Measurements from ENCODE around the gene HRK. TPM values are rescaled to one million over a fixed set of nuclear protein-coding genes. Genes with fewer than 3 reads are reported as not detected.

The HRK gene
- total RNA-seq, 1 experiment from 2014 or later: 0.33 TPM

DNA sequence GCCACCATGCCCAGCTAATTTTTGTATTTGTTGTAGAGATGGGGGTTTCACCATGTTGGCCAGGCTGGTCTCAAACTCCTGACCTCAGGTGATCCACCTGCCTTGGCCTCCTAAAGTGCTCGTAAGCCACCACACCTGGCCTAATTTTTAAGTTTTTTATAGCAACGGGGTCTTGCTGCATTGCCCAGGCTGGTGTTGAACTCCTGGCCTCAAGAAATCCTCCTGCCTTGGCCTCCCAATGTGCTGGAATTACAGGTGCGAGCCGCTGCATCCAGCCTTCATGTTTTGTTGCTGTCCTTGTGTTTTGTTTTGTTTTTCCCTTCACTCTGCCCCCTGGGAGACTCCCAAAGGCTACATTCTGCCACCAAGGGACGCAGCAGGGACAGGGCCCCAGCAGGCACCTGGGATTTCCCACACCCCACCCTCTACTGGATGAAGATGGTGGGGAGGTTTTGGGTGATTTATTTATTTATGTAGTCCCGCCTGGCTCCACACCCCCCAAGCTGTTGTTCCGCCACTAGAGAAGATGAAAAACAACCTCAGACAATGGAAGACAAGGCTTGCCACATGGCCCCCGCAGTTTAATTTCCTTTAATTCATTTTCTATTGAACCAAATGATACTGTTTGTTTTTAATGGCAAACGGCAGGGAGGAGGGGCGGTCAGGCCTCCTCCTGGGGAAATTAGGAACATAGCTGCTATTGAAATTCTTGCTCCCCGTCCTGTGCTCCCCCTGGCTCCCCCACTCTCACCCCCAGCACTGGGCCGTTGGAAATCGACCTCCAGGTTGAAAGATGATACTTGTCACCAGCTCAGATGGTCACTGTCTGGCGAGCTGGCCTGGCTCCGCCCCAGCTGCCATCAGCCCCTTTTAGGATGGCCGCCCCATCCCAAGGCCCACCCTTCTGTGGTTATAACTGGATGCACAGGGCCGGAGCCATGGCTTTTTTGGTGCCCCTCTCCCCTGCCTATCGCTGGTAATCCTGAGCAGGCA lies 72.8 kb downstream of the HRK start:
- H3K79me2 ChIP-seq (ENCODE audit: low read length): no peaks in the 10 kb centered on the region

DNA sequence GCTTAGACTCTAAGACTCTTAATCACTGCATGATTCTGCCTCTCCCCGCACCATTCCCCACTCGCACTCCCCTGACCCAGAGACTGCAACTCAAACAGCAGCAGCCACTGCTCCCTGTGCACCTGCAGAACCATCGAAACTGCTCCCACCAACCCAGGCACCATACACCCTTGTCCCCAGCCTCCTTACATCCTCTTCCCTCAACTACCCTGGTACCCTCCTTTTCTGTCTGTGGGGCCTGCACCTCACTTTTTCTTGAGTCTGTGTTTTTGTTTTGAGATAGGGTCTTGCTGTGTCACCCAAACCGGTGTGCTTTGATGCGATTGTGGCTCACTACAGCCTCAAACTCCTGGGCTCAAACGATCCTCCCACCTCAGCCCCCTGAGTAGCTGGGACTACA lies 73.7 kb downstream of the HRK start:
- no peak overlapping the region for H3K4me2 ChIP-seq (ENCODE audit: low read length)
- H3K36me3 ChIP-seq (ENCODE audit: low read depth, low read length): no peaks in the 10 kb centered on the region
- ChIA-PET POLR2A (ENCODE audit: unreplicated experiment) (no interaction called here), CTCF (no interaction called here)
- no peaks in the 10 kb centered on the region for H3K9me3 ChIP-seq (ENCODE audit: low read length)
- intact Hi-C loops (cut with micrococcal nuclease): no loop called here
- H3K27me3 ChIP-seq (ENCODE audit: low read length): no peaks in the 10 kb centered on the region
- H3K4me1 ChIP-seq (ENCODE audit: insufficient read depth, low read length): peaks cover under 1% of the 10 kb centered on the region
- H3F3A ChIP-seq (ENCODE audit: low read length, unreplicated experiment): no peaks in the 10 kb centered on the region
- TF ChIP-seq EZH2phosphoT487 (IDR thresholded peaks at IDR 0.05; ENCODE audit: borderline replicate concordance, low read length): no peak
- no peak for TF ChIP-seq EZH2 (IDR thresholded peaks at IDR 0.05; ENCODE audit: low read length, unreplicated experiment)
- TF ChIP-seq, protein P1, sequence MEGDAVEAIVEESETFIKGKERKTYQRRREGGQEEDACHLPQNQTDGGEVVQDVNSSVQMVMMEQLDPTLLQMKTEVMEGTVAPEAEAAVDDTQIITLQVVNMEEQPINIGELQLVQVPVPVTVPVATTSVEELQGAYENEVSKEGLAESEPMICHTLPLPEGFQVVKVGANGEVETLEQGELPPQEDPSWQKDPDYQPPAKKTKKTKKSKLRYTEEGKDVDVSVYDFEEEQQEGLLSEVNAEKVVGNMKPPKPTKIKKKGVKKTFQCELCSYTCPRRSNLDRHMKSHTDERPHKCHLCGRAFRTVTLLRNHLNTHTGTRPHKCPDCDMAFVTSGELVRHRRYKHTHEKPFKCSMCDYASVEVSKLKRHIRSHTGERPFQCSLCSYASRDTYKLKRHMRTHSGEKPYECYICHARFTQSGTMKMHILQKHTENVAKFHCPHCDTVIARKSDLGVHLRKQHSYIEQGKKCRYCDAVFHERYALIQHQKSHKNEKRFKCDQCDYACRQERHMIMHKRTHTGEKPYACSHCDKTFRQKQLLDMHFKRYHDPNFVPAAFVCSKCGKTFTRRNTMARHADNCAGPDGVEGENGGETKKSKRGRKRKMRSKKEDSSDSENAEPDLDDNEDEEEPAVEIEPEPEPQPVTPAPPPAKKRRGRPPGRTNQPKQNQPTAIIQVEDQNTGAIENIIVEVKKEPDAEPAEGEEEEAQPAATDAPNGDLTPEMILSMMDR (conservative IDR thresholded peaks at IDR 0.05; ENCODE audit: low read depth, low read length): no peak
- no peaks in the 10 kb centered on the region for H3K9me2 ChIP-seq (replicated peaks; ENCODE audit: low read length)
- peaks cover under 1% of the 10 kb centered on the region; the same call in 1 of the 2 replicates for H4K20me1 ChIP-seq (ENCODE audit: low read length)
- H3K27ac ChIP-seq (ENCODE audit: low read length): no peak overlapping the region
- BruUV-seq (replicated peaks): no TSS peak
- H3K79me2 ChIP-seq (ENCODE audit: low read length): no peaks in the 10 kb centered on the region
- H3K9ac ChIP-seq (ENCODE audit: low read length): no peak overlapping the region
- no peak for DNase-seq
- ATAC-seq: no peak
- H2AFZ ChIP-seq (ENCODE audit: low read length): no peak overlapping the region
- no peak overlapping the region for H3K4me3 ChIP-seq (ENCODE audit: low read length)

More for the DNA sequence above, 72.8 kb downstream of the HRK start:
- Histone ChIP-seq H3K4me2 (ENCODE audit: low read length) (no peak overlapping the region), H3K27ac (ENCODE audit: low read length) (no peak overlapping the region), H4K20me1 (ENCODE audit: low read length) (peaks cover 4% of the 10 kb centered on the region; the same call in 1 of the 2 replicates), H2AFZ (ENCODE audit: low read length) (no peak overlapping the region), H3K9me2 (replicated peaks; ENCODE audit: low read length) (no peaks in the 10 kb centered on the region), H3K27me3 (ENCODE audit: low read length) (no peaks in the 10 kb centered on the region), H3K9me3 (ENCODE audit: low read length) (no peaks in the 10 kb centered on the region), H3K4me1 (ENCODE audit: insufficient read depth, low read length) (peaks cover 9% of the 10 kb centered on the region), H3K36me3 (ENCODE audit: low read depth, low read length) (no peaks in the 10 kb centered on the region), H3K4me3 (ENCODE audit: low read length) (no peak overlapping the region), H3F3A (ENCODE audit: low read length, unreplicated experiment) (peaks cover under 1% of the 10 kb centered on the region), H3K9ac (ENCODE audit: low read length) (no peak overlapping the region)
- TF ChIP-seq EZH2phosphoT487 (IDR thresholded peaks at IDR 0.05; ENCODE audit: borderline replicate concordance, low read length): no peak
- TF ChIP-seq, protein P1 (conservative IDR thresholded peaks at IDR 0.05; ENCODE audit: low read depth, low read length): no peak
- no peak for TF ChIP-seq EZH2 (IDR thresholded peaks at IDR 0.05; ENCODE audit: low read length, unreplicated experiment)
- BruUV-seq (replicated peaks): no TSS peak
- intact Hi-C loops (cut with micrococcal nuclease): no loop called here
- DNase-seq: no peak
- CTCF ChIA-PET: no interaction called here
- ATAC-seq: no peak
- POLR2A ChIA-PET (ENCODE audit: unreplicated experiment): no interaction called here

All from PC-3 (cell line).